GM12874 (cell line): ENCODE results near the gene CLIC1.

Source experiments
- TF ChIP-seq, protein P1 (sequence below): IDR thresholded peaks from 2 replicates; pipeline ENCODE4 v1.5.1; 2011; ENCODE audit warnings: low read depth, mild to moderate bottlenecking, control low read depth, low read length, moderate library complexity; ENCODE audit not compliant: insufficient read depth

The CLIC1 gene

DNA sequence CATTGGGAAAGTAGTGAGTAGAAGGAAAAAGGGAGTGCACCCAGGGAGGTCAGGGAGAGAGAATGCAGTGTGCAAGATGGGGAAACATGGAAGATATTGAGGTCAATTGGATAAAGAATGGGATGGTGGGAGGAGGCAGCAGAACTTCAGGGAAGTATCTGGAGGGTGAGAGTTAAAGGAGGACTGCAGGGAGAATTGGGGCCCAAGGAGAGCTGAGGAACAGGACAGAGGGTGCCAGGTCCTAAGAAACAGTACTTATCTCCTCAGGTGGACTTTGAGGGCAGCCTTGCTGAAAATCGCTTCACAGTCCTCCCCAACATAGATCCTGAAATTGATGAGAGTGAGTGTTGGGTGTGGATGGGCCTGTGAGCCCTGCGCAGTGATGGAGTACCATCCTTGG lies 22.0 kb upstream of the CLIC1 start:
- TF ChIP-seq, protein P1, sequence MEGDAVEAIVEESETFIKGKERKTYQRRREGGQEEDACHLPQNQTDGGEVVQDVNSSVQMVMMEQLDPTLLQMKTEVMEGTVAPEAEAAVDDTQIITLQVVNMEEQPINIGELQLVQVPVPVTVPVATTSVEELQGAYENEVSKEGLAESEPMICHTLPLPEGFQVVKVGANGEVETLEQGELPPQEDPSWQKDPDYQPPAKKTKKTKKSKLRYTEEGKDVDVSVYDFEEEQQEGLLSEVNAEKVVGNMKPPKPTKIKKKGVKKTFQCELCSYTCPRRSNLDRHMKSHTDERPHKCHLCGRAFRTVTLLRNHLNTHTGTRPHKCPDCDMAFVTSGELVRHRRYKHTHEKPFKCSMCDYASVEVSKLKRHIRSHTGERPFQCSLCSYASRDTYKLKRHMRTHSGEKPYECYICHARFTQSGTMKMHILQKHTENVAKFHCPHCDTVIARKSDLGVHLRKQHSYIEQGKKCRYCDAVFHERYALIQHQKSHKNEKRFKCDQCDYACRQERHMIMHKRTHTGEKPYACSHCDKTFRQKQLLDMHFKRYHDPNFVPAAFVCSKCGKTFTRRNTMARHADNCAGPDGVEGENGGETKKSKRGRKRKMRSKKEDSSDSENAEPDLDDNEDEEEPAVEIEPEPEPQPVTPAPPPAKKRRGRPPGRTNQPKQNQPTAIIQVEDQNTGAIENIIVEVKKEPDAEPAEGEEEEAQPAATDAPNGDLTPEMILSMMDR: no peak

- TF ChIP-seq, protein P1: no peak
Measured at GRCh38 chr6:31752739-31753319, 16.5 kb upstream of the CLIC1 start.

GRCh38 chr6:31750411-31751022 lies 14.2 kb upstream of the CLIC1 start:
- TF ChIP-seq, protein P1: no peak

- TF ChIP-seq, protein P1: no peak
Measured at GRCh38 chr6:31749301-31750036, 13.1 kb upstream of the CLIC1 start.

- TF ChIP-seq, protein P1: no peak
Measured at GRCh38 chr6:31744422-31744821, 8.1 kb upstream of the CLIC1 start.

- TF ChIP-seq, protein P1: no peak
Measured at GRCh38 chr6:31742894-31743293, 6.6 kb upstream of the CLIC1 start.

DNA sequence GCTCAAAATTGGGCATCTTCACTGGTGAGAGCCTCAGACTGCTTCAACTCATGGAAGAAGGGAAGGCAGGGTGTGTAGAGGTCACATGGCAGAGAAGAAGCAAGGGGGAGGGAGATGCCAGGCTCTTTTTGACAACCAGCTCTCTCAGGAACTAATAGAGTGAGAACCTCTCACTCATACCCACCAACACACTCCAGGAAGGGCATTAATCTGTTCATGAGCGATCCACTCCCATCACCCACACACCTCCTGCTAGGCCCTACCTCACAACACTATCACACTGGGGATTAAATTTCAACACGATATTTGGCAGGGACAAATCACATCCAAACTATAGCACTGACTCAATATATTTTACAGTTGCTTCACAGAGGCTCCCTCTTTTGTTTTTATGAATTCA lies 5.5 kb upstream of the CLIC1 start:
- TF ChIP-seq, protein P1: no peak
